ENCODE results near the gene CCDC74A. TPM values are rescaled to one million over a fixed set of nuclear protein-coding genes. Genes with fewer than 3 reads are reported as not detected.
"Not testable (repeated sequence)": the region's sequence is repeated elsewhere in the genome, so short reads cannot be mapped to it uniquely, and the experiment has no call there.

Gene CCDC74A
- total RNA-seq, 1 experiment from 2014 or later: 6.5 TPM

GRCh38 chr2:131491469-131491836 lies 36.2 kb upstream of the CCDC74A start:
- ATAC-seq: peak; percentile 10
- H3K9me3 ChIP-seq (ENCODE audit: low read length); H3F3A ChIP-seq (ENCODE audit: low read length, unreplicated experiment); DNase-seq; CTCF ChIA-PET; BruUV-seq (replicated peaks); H3K4me1 ChIP-seq (ENCODE audit: insufficient read depth, low read length); POLR2A ChIA-PET (ENCODE audit: unreplicated experiment); H3K27me3 ChIP-seq (ENCODE audit: low read length); H3K36me3 ChIP-seq (ENCODE audit: low read depth, low read length); H3K9me2 ChIP-seq (replicated peaks; ENCODE audit: low read length): not testable (repeated sequence)
- H4K20me1 ChIP-seq (ENCODE audit: low read length): peaks cover 10% of the 10 kb centered on the region; the same call in 1 of the 2 replicates
- H3K4me3 ChIP-seq (ENCODE audit: low read length): peak overlapping the region; percentile 84
- peak overlapping the region; percentile 95 for H3K4me2 ChIP-seq (ENCODE audit: low read length)
- 0 out of 2 replicates have a peak overlapping the region, but pooled peaks have one; percentile 20 for H3K27ac ChIP-seq (ENCODE audit: low read length)
- peaks cover 83% of the 10 kb centered on the region for H3K79me2 ChIP-seq (ENCODE audit: low read length)
- intact Hi-C loops (cut with micrococcal nuclease): loop anchor here (5.0 kb wide), 2 partner anchors 36 to 384 kb away; partner anchors contain the start of genes CCDC74A and PLEKHB2
- peak overlapping the region; percentile 72 for H2AFZ ChIP-seq (ENCODE audit: low read length)
- peak overlapping the region; percentile 99 for H3K9ac ChIP-seq (ENCODE audit: low read length)

DNA sequence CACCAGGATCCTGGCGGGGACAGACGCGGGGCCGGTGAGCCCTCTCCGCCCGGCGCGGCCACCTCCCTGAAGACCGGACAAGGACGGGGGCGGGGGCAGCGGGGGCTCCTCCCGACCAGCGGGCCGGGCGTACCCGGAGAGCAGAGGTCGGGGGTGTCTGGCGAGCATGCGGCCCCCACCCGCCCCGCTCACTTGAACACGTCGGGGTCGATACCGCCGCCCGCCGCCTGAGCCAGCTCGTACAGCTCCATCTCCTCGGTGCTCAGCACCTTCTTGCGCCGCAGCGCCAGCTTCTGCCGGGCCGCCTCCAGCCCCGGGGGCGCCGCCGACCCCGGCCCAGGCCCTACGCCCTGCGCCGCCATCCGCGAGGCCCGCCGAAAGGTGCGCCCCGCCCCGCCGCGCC lies 35.7 kb upstream of the CCDC74A start, which contains the start of gene MZT2A:
Gene MZT2A (minus strand): TSS at position 383 of the 403 bp plus-strand sequence. CDS start 21 bp downstream, at position 362.
- peaks cover 10% of the 10 kb centered on the region; the same call in 1 of the 2 replicates for H4K20me1 ChIP-seq (ENCODE audit: low read length)
- peak within 1 kb of the TSS; percentile 97 for H3K4me3 ChIP-seq (ENCODE audit: low read length)
- H2AFZ ChIP-seq (ENCODE audit: low read length): peak within 1 kb of the TSS; percentile 72
- H3K9me2 ChIP-seq (replicated peaks; ENCODE audit: low read length); H3K27me3 ChIP-seq (ENCODE audit: low read length); BruUV-seq (replicated peaks); POLR2A ChIA-PET (ENCODE audit: unreplicated experiment); DNase-seq; H3K36me3 ChIP-seq (ENCODE audit: low read depth, low read length); H3K4me1 ChIP-seq (ENCODE audit: insufficient read depth, low read length); H3K9me3 ChIP-seq (ENCODE audit: low read length); H3F3A ChIP-seq (ENCODE audit: low read length, unreplicated experiment): not testable (repeated sequence)
- peak within 1 kb of the TSS; percentile 76 for H3K27ac ChIP-seq (ENCODE audit: low read length)
- H3K9ac ChIP-seq (ENCODE audit: low read length): peak within 1 kb of the TSS; percentile 99
- intact Hi-C loops (cut with micrococcal nuclease): loop anchor here (5.0 kb wide), 2 partner anchors 35 to 385 kb away; partner anchors contain the start of genes CCDC74A and PLEKHB2
- peak within 1 kb of the TSS; percentile 95 for H3K4me2 ChIP-seq (ENCODE audit: low read length)
- CTCF ChIA-PET: interaction anchor here (0.6 kb wide), 1 partner anchor 180 kb away, joined by 3 read pairs; no protein-coding TSS in a partner anchor
- peak; percentile 2 for ATAC-seq
- H3K79me2 ChIP-seq (ENCODE audit: low read length): peaks cover 84% of the 10 kb centered on the region

GRCh38 chr2:131492418-131493198 lies 35.1 kb upstream of the CCDC74A start:
- Histone ChIP-seq H2AFZ (ENCODE audit: low read length) (peak overlapping the region; percentile 66), H3K4me1 (ENCODE audit: insufficient read depth, low read length) (0 out of 2 replicates have a peak, but pooled peaks cover 8% of the 10 kb centered on the region), H3K79me2 (ENCODE audit: low read length) (peaks cover 89% of the 10 kb centered on the region), H3K9me3 (ENCODE audit: low read length) (no peaks in the 10 kb centered on the region), H3F3A (ENCODE audit: low read length, unreplicated experiment) (no peaks in the 10 kb centered on the region), H3K4me2 (ENCODE audit: low read length) (peak overlapping the region; percentile 88), H3K9me2 (replicated peaks; ENCODE audit: low read length) (no peaks in the 10 kb centered on the region), H4K20me1 (ENCODE audit: low read length) (peaks cover 10% of the 10 kb centered on the region; the same call in 1 of the 2 replicates), H3K4me3 (ENCODE audit: low read length) (peak overlapping the region; percentile 97), H3K36me3 (ENCODE audit: low read depth, low read length) (peaks cover 5% of the 10 kb centered on the region; the same call in 1 of the 2 replicates), H3K27me3 (ENCODE audit: low read length) (no peaks in the 10 kb centered on the region), H3K27ac (ENCODE audit: low read length) (peak overlapping the region; percentile 76), H3K9ac (ENCODE audit: low read length) (peak overlapping the region; percentile 99)
- TF ChIP-seq EZH2phosphoT487 (IDR thresholded peaks at IDR 0.05; ENCODE audit: borderline replicate concordance, low read length) (no peak), CTCF (conservative IDR thresholded peaks at IDR 0.05; ENCODE audit: low read depth, low read length) (peak; percentile 75), EZH2 (IDR thresholded peaks at IDR 0.05; ENCODE audit: low read length, unreplicated experiment) (no peak)
- BruUV-seq (replicated peaks): no TSS peak
- peak; percentile 97 for DNase-seq
- POLR2A ChIA-PET (ENCODE audit: unreplicated experiment): interaction anchor here (0.6 kb wide), 2 partner anchors 29 to 190 kb away, joined by 4 read pairs; no protein-coding TSS in a partner anchor
- CTCF ChIA-PET: interaction anchor here (0.5 to 0.7 kb wide), 4 partner anchors 79 to 1151 kb away, joined by 3 to 8 read pairs (median 4); no protein-coding TSS in a partner anchor
- intact Hi-C loops (cut with micrococcal nuclease): loop anchor here (5.0 kb wide), 2 partner anchors 35 to 385 kb away; partner anchors contain the start of genes CCDC74A and PLEKHB2
- peak; percentile 72 for ATAC-seq

Measured in PC-3 (cell line).